NCI-H2196 (cell line): ENCODE results near the gene GJB5.
A peak's percentile ranks its signal among the peaks of the same experiment; 100 is the strongest.
"Not testable (repeated sequence)": the region's sequence is repeated elsewhere in the genome, so short reads cannot be mapped to it uniquely, and the experiment has no call there.

ENCODE experiments used
- DNase-seq: peaks from one replicate; lab custom pipeline; 2025; ENCODE audit not compliant: unreplicated experiment; lab: John Stamatoyannopoulos, UW

Gene GJB5

DNA sequence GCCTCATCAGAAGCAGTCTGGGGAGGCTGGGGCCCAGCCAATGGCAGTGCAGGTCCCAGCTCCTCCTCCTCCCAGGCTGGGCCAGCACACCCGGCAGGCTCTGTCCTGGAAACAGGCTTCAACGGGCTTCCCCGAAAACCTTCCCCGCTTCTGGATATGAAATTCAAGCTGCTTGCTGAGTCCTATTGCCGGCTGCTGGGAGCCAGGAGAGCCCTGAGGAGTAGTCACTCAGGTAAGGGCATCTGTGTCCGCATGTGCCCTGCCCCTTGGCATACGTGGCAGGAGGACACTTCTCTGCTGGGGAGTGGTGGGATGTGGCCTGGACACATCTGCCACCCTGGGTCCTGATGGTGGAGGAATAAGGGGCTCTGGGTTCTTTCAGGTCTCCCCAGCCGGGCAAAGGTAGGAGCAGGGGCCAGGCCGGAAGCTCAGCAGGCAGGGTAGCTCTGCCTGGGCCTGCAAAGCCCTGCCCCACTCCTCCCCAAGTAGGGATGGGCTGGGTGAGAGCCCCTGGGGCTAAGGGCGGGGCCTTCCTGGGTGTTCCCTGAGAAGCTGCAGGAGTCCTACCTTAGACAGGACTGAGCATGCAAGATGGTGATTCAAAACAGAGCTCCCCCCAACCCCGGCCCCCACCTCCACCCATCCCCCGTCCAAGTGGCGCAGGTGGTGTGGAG lies at the start of gene GJB5:
Gene GJB5 (plus strand): TSS at position 84 of the 674 bp plus-strand sequence. CDS start 2,284 bp downstream, outside the sequence.
- DNase-seq, result no peak

DNA sequence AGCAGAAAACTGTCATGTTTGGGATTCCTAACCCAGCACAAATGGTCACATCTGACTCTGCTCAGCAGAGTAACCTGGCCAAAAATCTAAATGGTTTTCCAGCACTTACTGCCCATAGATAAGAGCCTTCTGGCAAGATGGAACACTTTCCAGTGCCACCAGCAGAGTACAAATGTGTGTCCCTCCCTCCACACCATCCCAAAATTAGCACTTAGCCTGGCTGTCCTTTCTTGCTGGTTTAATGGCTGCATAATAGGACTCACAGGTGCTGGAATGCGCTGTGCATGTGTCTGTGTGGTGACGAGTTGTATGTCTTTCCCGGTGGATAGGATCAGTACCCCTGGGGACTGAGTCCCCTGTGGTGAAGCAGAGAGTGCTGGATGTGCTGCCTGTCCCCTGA lies 49.8 kb upstream of the GJB5 start:
- no peak for DNase-seq

DNA sequence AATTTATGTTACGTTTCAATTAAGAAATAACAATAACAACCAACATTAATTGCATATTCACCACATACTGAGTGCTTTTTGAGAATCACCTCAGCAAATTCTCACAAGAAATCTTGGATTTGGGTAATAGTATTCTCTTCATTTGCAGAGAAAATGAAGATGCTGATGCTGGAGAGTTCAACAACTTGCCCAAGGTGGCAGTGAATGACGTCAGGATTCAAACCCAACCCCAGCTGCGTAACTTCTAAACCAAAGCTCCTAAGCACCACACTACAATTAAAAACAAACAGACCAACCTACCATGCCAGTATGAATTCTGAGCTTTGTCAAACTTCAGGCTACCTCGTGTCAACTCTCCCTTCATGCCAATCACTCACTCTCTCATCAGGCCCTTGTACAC lies 46.7 kb upstream of the GJB5 start:
- no peak for DNase-seq

DNA sequence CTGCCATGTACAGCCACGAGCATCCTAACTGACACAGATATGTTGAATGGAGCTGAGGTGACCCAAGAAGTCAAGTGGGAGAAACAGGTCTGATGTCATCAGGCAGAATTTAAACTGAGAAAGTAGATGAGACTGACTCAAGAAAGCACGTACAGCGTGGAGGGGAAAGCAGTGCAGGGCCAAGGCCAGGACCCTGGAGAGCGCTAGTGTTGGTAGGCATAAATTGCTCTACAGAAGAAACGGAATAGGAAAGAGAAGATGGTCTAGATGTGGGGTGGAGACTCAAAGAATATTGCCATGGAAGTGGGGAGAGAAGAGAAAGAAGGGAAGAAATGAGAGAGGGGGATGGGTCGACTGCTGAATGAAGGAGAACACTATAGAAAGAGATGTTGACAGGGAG lies 45.3 kb upstream of the GJB5 start:
- DNase-seq, result no peak

DNA sequence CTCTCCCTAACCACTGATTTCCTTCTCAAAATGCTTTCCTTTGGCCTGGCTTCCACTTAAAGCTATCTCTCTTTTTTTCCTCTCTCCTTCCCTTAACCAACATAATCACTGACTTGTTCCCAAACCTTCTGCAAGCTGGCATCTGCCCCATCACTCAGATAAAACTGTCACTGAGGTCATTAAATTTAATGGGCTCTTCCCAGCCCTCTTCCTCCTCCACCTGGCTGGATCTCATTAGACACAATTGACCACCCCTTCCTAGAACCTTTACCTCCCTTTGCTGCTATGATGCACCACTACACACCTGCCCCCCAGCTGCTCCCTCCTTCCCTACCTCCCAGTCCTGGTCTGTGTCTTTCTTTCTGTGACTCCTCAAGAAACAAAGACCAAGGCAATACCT lies 44.0 kb upstream of the GJB5 start:
- no peak for DNase-seq

DNA sequence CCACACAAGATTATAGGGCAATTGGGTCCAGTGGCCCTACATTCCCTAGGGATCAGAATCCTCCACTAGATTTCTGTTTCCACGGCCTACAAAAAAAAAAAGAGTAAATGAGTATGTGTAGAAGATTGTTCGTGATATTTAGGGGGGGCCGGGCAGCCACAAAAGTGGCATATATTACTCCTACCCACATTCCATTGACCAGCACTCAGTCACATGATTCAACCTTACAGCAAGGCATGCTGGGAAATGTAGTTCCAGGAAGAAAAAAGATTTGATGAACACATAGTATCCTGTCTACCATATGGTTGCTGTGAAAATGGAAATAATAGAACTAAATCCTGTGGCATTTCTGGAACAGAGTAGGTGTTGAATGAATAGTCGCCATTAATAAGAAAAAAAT lies 43.4 kb upstream of the GJB5 start:
- no peak for DNase-seq

DNA sequence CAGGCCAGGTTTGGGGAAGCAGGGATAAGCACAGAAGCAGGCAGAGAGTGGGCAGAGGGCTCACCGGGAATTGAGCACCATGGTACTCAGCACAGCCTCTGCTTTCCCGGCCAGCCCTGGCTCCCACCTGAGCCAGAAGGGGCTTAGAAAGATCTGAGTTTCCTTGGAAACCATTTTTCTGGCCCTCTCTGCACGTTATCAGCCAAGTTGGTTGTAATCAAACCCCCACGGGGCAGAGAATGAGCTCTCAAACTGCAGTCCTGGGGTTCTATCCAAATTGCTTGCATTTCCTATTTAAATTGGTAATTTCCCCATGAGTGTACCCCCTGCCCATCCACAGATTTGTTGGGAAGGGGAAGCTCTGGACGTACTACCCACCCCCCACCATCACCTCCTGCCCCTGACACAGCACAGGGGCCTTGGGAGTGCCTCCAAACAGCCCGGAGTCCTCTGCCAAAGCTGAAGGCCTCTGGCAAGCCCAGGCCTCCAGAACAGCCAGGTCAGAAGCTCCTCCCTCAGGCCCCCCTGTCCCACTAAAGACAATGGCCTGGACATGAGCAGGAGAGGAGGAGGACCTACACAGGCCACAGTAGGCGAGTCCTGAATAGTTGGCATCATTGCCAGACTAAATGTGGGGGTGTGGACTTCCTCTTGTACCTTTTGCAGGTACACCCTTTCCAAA lies 42.7 kb upstream of the GJB5 start:
- no peak for DNase-seq

DNA sequence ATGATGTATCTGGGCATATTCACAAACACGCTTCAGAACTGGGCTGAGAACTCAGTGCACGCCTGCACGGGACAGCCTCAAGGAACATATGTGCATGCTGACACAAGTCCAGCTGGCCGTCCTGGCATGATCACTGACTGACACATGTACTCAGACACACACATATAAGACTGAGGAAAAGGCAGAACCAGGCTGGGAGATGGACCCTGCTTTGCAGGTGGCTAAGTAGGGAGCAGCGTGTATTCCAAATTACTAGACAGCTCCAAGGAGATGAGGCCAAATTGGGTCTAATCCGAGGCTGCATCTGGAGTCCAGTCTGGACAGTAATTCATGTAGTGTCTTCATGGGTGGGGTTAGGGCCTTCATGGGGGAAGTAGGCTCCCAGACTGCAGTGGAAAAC lies 41.4 kb upstream of the GJB5 start:
- no peak for DNase-seq

DNA sequence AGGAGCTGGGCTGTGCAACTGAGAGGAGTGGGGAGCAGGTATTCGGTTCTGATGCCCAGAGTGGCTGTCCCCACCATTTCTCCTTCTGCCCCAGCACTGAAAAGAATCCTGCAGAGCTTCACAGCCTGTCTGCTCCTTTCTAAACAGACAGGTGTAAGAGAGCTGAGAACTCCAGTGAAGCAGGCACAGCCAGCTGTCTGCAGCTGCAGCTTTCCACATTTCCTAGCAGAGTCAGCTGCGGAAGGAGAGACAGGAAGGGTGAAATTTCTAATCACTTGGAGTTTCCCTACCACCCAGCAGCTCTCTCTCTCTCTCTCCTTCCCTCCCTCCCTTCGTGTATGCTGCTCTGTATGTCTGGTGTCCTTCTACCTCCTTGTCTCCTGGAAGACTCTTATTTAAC lies 40.5 kb upstream of the GJB5 start:
- DNase-seq, result no peak

DNA sequence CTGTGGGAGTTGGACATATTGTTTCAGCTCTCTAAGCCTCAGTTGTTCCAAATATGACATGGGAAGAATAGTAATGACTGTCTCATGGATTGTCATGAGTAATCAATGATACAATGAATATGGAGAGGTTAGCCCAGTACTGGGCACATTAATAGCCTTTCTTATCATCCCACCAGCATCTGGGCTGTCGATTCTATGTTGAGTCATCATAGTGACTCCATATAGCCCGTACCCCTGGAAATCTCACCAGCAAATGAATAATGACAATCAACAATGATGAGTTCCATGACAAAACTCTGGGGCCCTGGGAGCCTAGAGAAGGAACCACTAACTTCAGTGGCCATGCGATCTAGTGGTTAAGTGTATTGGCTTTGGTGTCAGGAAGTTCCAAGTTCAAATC lies 39.7 kb upstream of the GJB5 start:
- no peak for DNase-seq

DNA sequence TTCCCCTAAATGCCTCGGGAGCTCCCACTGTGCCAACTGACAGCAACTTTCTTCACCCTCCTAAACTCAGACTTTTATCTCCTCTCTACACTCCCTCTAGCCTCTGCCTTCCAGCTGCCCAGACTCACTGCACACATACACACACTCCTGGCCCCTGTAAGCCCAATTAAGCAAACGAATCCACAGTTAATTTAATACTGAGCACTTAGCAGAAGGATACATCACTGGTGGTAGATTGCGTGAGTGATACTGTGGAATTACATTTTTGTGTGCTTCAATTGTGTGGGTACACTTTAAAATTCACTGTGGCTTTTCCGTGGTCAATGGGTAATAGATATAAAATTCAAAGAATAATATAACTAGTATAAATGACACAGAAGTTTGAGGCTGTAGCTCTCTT lies 33.6 kb upstream of the GJB5 start:
- DNase-seq, result no peak

DNA sequence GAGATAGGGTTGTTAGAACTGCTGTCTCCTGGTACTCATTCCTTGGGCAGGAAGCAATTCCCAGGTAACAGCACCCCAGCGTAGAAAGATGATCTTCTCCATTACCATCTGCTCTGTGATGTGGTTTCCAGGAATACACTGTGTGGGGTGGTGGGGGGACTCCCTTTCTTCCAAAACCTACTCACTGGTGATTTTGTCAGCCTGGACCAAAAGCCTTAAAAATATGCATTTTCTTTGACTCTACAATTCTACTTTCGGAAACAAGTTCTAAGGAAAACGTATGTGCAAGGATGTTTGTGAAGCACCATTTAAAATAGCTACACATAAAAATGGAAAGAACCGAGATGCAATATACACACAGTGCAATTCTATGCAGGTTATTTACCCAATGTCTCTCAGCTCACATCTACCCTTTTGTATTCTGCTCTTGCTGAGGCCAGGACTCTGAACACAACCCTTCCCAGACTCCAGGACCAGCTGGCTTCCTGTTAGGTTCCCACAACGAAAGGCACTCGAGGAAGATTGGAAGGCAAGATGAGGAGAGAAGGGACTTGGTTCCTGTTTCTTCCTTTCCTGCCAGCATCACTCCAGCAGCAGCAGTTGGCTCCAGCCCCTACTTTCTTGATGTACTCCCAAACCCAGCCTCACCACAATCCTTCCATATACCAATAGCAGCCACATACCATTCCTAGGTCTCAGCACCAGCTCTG lies 33.0 kb upstream of the GJB5 start:
- DNase-seq, result no peak

DNA sequence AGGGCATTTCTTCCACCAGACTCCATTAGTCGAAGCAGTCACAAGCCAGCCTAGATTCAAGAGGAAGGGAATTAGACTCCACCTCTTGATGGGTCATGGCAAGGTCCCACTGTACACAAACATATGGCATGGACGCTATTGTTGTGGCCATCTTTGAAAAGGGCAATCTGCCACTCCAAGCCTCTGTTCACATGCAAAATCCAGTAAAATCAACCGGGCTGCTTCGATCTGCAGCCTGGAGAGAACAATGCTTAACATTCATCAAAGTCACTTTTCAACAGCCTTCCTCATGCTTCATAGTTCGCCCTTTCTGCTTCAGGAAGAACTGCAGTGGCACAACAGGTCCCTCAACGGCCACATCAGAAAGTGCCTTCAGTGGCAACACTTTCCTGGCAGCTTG lies 28.0 kb upstream of the GJB5 start:
- no peak for DNase-seq

DNA sequence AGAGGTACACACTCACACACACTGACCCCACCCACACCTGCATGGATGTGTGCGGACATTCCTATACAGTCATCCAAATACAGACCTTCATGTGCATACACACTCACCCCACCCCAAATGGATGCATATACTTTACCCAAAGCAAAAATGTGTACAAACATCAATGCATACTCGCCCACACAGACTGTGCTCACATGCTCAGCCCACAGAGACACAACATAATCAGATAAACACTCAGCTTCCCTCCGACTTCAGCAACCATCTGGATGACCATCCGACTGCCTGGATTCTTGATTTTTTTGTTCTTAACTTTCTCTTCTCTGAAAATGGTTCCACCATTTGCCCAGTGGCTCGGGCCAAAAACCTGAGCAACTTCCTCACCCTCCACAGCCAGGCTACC lies 24.4 kb upstream of the GJB5 start:
- no peak for DNase-seq

DNA sequence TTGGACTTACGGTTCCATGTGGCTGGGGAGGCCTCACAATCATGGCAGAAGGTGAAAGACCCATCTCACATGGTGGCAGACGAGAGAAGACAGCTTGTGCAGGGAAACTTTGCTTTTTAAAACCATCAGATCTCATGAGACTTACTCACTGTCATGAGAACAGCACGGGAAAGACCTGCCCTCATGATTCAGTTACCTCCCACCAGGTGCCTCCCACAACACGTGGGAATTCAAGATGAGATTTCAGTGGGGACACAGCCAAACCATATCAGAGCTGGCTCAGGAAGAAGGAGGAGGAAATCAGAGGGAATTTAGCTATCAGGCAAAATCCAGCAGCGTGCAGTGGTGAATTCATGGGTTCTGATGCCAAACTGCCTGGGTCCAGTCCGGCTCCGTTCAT lies 22.0 kb upstream of the GJB5 start:
- DNase-seq, result not testable (repeated sequence)

DNA sequence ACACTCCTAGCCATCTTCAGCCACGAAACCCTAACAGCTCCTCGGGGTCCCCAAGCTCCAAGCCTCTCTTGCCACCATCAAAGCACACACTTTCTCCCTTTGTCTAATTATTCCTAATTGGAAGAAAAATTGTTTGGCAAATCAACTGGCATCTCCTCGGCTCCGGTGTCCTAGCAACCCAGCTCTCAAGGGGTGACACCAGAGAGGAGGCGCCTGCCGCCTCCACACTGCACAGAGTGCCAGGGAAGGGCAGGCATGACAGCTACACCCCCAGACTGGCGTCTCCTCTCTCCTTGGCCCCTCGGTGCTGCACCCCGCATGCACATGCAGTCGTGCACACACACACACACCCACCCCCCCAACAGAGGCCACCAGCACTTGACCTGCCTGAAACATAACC lies 18.2 kb upstream of the GJB5 start:
- DNase-seq, result no peak

DNA sequence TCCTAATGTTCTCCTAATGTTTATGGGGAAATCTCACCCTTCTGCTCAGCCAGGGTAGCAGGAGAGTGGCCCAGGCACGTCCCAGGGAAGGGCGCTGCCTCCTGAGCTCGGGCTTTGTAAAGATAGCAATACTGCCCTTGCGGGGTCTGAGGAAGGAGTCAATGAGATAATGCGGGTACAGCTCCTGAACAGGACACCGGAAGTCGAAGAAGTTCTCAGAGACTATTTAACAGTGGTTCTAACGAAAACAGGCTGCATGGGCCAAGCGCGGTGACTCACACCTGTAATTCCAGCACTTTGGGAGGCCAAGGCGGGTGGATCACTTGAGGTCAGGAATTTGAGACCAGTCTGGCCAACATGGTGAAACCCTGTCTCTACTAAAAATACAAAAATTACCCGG lies 17.6 kb upstream of the GJB5 start:
- DNase-seq, result not testable (repeated sequence)

DNA sequence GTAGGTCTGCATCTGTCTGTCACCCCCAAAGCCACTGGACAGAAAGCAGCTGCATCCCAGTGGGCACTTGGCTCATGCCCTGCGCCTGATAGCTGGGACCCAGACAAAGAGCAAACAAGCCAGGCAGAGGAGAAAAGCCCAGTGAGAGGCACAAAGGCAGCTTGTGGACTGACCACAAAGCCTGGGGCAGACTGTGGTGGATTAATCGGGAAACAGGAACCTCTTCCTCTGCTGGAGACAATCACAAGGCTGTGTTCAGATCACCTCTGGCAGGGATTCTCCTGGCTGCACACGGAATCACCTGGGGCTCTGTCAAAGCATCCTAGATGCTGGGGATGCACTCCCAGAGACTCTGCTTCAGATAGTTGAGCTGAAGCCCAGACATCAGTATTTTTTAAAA lies 15.2 kb upstream of the GJB5 start:
- no peak for DNase-seq

DNA sequence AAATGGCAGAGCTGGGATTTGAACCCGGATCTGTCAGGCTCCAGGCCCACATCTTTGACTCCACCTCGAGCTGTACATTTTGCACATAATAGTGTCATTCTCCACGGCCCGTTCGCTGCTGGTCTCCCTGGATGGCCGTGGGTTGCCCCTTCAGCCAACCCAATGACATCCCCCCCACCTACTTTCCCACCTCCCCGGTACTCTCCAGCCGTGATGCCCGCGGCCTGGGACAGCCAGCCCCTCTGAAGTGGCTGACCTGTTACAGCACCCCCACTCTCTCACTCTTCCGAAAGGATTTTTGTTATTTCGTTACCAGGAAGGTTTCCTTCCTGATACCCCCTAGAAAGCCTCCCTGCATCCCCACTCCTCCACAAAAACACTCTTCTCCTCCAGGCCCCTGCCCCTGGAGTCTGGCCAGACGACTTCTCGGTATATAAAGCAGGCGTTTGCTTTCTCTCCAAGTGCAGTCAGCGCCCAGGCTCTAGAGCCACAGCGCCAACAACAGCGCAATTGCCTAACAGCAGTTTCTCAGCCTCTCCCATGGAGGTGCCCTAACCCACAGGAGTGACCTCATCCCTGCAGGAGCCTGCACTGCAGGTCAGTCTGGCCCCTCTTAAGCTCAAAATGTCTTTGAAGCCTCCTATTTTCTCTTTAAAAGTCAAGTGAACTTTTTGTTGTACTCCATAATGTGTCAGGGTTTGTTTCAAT lies 14.5 kb upstream of the GJB5 start:
- no peak for DNase-seq

DNA sequence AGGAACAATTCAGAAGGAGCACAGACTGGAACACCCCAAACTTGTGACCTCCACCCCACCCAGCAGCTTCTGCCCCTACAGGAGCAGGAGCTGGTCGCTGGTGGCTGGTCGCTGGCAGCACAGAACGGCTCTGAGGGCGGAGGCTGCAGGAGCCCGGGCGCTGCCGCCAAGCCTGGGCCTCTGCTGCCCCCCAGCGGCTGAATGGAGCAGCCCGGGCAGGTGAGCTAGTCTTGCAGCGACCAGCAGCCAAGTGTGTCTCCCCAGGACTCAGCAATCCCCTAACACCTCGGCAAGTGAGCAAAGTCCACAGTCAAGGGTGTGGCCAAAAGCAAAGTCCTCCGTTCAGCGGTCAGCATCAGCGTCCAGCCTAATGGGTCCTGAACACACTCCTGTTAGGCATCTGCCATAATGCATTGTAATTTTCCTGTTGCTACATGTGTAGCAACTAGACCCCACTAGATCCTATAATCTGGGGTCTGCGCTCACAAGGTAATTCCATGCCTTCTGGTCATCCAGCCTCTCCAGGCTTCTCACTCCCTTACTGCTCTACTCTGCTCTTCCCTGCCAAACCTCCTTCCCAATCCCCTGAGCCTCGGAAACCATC lies 12.1 kb upstream of the GJB5 start:
- peak; percentile 83 for DNase-seq

DNA sequence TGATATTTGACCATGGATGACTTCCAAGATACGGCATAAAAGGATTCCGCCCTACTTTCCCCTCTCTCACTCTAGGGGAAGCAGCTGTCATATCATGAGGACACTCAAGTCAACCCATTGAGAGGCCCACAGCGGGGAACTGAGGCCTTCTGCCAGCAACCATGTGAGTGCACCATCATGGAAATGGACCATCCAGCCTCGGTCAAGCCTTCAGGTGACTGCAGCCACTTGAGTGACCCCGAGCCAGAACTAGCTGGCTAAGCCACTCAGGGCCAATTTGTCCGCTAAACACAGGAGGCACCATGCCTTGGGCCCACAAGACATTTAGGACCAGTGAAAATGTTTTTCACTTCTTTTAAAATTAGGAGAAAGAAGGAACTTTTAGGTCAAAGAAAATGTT lies 11.1 kb upstream of the GJB5 start:
- DNase-seq, result no peak
